Upper lobe of left lung (tissue), 6 donors: ENCODE measurements around the gene LRRC10B. TPM values are rescaled to one million over a fixed set of nuclear protein-coding genes. Genes with fewer than 3 reads are reported as not detected.

ENCODE experiments used
- ATAC-seq, 2 donors: fragments of 200-7000 bp; cut with Tn5 transposase; one replicate each; pipeline ENCODE4 v1.9.1; 2022; ENCODE audit warnings: mild to moderate bottlenecking in 2 of 2, moderate library complexity in 2 of 2; ENCODE audit not compliant: low FRiP score in 2 of 2
- DNase-seq, 2 donors: peaks; one replicate each; pipeline ENCODE4 v3.0.0-alpha.2; 2019 to 2020
- H3K27ac ChIP-seq, 4 donors: fragments of 200-600 bp; sonication (generic); one replicate each; pipeline ENCODE4 v1.5.1; 2016 to 2019
- H3K27me3 ChIP-seq, 4 donors: fragments of 200-600 bp; sonication (generic); one replicate each; pipeline ENCODE4 v1.5.1; 2017 to 2019
- H3K36me3 ChIP-seq, 4 donors: fragments of 200-600 bp; sonication (generic); one replicate each; pipeline ENCODE4 v1.5.1; 2016 to 2019
- H3K4me1 ChIP-seq, 4 donors: fragments of 200-600 bp; sonication (generic); one replicate each; pipeline ENCODE4 v1.5.1; 2018 to 2019
- H3K4me3 ChIP-seq, 4 donors: fragments of 200-600 bp; sonication (generic); one replicate each; pipeline ENCODE4 v1.5.1; 2017 to 2019; ENCODE audit warnings: mild to moderate bottlenecking in 2 of 4, moderate library complexity in 1 of 4
- H3K9me3 ChIP-seq, 4 donors: fragments of 200-600 bp; sonication (generic); one replicate each; pipeline ENCODE4 v1.5.1; 2018 to 2019
- EP300 ChIP-seq, 4 donors: sonication (generic); formaldehyde crosslinking; IDR thresholded peaks; one replicate each; pipeline ENCODE4 v1.5.1; 2017; ENCODE audit warnings: antibody characterized with exemption in 4 of 4, control low read depth in 2 of 4
- POLR2A ChIP-seq, 4 donors: fragments of 450-650 bp; IDR thresholded peaks; one replicate each; pipeline ENCODE4 v1.5.1; 2016 to 2017; ENCODE audit warnings: antibody characterized with exemption in 4 of 4, mild to moderate bottlenecking in 2 of 4
- POLR2AphosphoS5 ChIP-seq, 2 donors: sonication (generic); formaldehyde crosslinking; IDR thresholded peaks; one replicate each; pipeline ENCODE4 v1.5.1; 2017; ENCODE audit warnings: antibody characterized with exemption in 2 of 2
- WGBS, 2 donors: methylation state at CpG; one replicate each; pipeline ENCODE4 v1.1.5; 2017 to 2018; 5-methylcytosine and 5-hydroxymethylcytosine counted together
- total RNA-seq, 6 donors: library from RNA; depleted of rRNA in 4 of 6; stranded (reverse); fragments of >200 nt in 4 of 6; gene quantifications; one replicate each; pipeline versions ENCODE4 v1.1.0 to v1.2.1, GENCODE V29; 2016 to 2021
- TF ChIP-seq, protein P1 (sequence below), 6 experiments: fragments of 450-650 bp in 4 of 6; fragments of 200-600 bp in 2 of 6; sonication (generic) in 2 of 6; IDR thresholded peaks; one replicate each; pipeline ENCODE4 v1.5.1; 2016 to 2019; ENCODE audit warnings: antibody characterized with exemption in 6 of 6
- donor health status: DM: no; HTN: no; CAD: no; lungs with moderate emphysema.
- donor health status: DM: no; HTN: yes; CAD: no; lungs with severe emphysema.

The LRRC10B gene
- total RNA-seq, 6 donors from 2014 or later: 0.31 to 24.2 (median 8.5) TPM

DNA sequence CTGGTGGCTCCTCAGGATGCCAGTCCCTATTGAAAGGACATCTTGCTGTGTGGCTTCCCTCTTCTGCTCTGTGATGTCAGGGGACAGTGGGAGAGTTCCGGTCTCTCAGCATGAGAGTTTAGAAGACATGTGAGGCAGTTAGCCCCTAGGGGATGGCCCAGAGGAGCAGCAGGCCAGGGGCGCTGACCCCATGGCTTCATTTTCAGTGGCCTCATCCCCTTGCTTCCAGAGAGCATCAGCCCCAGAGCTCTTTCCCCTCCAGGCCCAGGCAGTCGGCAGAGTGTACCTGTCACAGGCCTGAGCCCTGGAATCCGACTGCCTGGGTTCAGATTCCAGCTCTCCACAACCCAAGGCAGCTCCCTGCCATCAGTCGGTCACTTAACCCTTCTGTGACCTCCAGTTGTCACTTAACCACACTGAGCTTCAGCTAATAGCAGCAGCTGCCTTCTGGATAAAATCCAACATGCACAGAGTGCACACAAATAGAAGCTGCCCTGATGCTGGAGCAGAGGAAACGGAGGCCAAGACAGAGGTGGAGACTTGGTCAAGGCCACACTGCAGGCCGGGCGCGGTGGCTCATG, 14.1 kb upstream of the LRRC10B start:
- WGBS, 2 donors: 58 to 83% methylated on average over 6 to 9 of the region's 9 CpGs
- no peak overlapping the region for H3K4me3 ChIP-seq
- no peak for DNase-seq
- H3K27ac ChIP-seq: no peak overlapping the region
- no peaks in the 10 kb centered on the region for H3K27me3 ChIP-seq
- H3K4me1 ChIP-seq: peaks cover 2 to 11% (median 5%) of the 10 kb centered on the region in 4 donors
- ATAC-seq: no peak
- TF ChIP-seq POLR2AphosphoS5 (IDR thresholded peaks at IDR 0.05): no peak
- TF ChIP-seq, protein P1, sequence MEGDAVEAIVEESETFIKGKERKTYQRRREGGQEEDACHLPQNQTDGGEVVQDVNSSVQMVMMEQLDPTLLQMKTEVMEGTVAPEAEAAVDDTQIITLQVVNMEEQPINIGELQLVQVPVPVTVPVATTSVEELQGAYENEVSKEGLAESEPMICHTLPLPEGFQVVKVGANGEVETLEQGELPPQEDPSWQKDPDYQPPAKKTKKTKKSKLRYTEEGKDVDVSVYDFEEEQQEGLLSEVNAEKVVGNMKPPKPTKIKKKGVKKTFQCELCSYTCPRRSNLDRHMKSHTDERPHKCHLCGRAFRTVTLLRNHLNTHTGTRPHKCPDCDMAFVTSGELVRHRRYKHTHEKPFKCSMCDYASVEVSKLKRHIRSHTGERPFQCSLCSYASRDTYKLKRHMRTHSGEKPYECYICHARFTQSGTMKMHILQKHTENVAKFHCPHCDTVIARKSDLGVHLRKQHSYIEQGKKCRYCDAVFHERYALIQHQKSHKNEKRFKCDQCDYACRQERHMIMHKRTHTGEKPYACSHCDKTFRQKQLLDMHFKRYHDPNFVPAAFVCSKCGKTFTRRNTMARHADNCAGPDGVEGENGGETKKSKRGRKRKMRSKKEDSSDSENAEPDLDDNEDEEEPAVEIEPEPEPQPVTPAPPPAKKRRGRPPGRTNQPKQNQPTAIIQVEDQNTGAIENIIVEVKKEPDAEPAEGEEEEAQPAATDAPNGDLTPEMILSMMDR (IDR thresholded peaks at IDR 0.05): no peak
- no peak for TF ChIP-seq EP300 (IDR thresholded peaks at IDR 0.05)
- TF ChIP-seq POLR2A (IDR thresholded peaks at IDR 0.05): no peak
- no peaks in the 10 kb centered on the region for H3K9me3 ChIP-seq
- no peaks in the 10 kb centered on the region for H3K36me3 ChIP-seq

DNA sequence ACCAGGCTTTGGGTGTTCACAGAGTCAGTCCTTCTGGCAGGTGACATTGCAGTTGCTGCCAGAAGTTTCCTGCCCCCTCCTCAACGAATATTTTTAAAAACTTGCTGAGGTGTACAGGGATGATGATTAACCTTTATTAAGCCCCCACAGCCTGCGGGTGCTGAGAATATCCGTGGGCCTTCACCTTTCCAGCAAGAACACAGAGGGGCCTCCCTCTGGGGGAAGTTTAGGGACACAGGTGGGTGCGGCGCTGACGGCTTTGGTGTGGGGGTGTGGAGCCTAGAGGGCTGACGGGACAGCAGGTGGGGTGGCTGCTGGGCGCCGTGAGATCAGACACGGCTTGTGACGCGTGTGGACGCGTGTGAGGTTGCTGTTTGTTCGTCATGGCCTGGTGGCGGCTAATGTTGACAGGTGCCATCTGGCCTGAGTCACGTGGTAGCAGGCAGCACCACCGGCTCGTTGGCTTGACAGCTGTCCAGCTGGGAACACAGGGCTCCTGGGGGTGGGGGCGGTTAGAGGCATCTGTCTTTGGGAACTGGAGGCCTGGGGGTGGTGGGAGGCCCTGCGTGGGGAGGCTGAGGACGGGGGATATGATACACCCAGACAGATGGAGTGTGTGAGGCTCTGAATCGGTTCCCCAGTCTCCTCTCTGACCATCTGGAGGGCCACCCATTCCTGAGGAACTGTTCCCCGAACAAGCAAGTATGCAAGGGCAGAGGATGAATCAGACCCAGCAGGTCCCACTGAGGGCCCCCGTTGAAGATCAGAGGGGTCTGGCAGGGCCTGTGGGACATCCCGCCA, 12.5 kb upstream of the LRRC10B start:
- WGBS, 2 donors: 76 to 79% methylated on average over 20 to 25 of the region's 26 CpGs

DNA sequence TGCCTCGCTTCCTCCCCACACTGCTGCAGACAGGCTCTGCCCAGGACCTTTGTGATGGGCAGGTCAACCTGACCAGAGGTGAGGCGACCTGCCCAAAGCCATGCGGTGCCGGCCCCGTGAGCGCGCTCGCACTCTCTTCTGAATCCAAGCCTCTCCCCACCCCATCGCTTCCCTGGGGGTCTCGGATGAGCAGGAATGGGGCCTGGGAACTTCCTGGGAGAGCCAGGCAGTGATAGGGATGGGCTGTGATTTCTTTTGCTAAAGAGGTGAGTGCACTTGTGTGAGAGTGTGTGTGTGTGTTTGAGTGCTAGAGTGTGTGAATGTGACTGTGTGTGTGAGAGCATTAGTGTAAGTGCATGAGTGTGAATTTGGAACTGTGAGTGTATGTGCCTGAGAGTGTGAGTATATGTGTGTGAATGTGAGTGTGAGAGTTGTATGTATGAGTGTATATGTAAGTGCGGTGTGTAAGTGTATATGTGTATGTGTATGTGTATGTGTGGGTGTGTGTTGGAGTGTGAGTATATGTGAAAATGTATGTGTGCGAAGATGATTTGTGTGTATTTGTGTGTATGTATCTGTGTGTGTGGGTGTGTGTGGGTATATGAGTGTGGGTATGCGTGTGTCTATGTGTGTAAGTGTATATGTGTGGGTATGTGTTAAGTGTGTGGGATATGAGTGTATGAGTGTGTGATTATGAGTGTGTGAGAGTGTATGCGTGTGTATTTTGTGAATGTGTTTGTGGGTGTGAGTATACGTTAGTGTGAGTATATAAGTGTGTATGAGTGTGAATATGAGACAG, 11.7 kb upstream of the LRRC10B start:
- 90 to 96% methylated on average over 14 to 15 of the region's 15 CpGs for WGBS, 2 donors
- DNase-seq: peak in 1 of 2 donors; percentile 58

More for the DNA sequence above, 12.5 kb upstream of the LRRC10B start:
- no peaks in the 10 kb centered on the region for H3K9me3 ChIP-seq
- H3K4me3 ChIP-seq: no peak overlapping the region
- H3K27me3 ChIP-seq: no peaks in the 10 kb centered on the region
- H3K36me3 ChIP-seq: no peaks in the 10 kb centered on the region
- H3K4me1 ChIP-seq: peaks cover 0 to 3% (median 0%) of the 10 kb centered on the region in 4 donors
- DNase-seq (peak in 1 of 2 donors; percentile 77), ATAC-seq (no peak)
- H3K27ac ChIP-seq: peak overlapping the region in 1 of 4 donors; percentile 7
- TF ChIP-seq POLR2AphosphoS5 (IDR thresholded peaks at IDR 0.05): peak in 1 of 2 donors; percentile 47
- no peak for TF ChIP-seq POLR2A (IDR thresholded peaks at IDR 0.05)

DNA sequence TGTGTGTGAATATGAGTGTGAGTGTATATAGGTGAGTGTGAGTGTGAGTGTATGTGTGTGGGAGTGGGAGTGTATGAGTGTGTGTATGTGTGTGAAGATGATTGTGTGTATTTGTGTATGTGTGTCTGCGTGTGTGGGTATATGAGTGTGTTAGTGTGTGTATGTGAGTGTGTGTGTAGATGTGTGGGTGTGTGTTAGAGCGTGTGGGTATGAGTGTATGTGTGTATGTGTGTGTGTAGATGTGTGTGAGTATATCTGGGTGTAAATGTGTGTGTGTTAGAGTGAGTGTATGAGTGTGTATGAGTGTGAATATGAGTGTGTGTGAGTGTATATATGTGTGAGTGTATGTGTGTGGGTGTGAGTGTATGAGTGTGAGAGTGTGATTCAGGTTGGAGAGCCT, 11.1 kb upstream of the LRRC10B start:
- no peak for ATAC-seq
- H3K9me3 ChIP-seq: no peaks in the 10 kb centered on the region
- H3K27me3 ChIP-seq: no peaks in the 10 kb centered on the region
- TF ChIP-seq EP300 (IDR thresholded peaks at IDR 0.05) (no peak), POLR2AphosphoS5 (IDR thresholded peaks at IDR 0.05) (no peak), POLR2A (IDR thresholded peaks at IDR 0.05) (no peak)
- TF ChIP-seq, protein P1 (IDR thresholded peaks at IDR 0.05): no peak
- H3K4me3 ChIP-seq: no peak overlapping the region
- H3K36me3 ChIP-seq: no peaks in the 10 kb centered on the region
- H3K27ac ChIP-seq: no peak overlapping the region
- DNase-seq: no peak
- 83 to 87% methylated on average over 2 of the region's 2 CpGs for WGBS, 2 donors
- peaks cover 0 to 3% (median 0%) of the 10 kb centered on the region in 4 donors for H3K4me1 ChIP-seq

More for the DNA sequence above, 11.7 kb upstream of the LRRC10B start:
- Histone ChIP-seq H3K27ac (no peak overlapping the region), H3K36me3 (no peaks in the 10 kb centered on the region), H3K4me1 (peaks cover 0 to 3% (median 0%) of the 10 kb centered on the region in 4 donors), H3K9me3 (no peaks in the 10 kb centered on the region), H3K27me3 (no peaks in the 10 kb centered on the region), H3K4me3 (no peak overlapping the region)
- ATAC-seq: no peak
- TF ChIP-seq, protein P1 (IDR thresholded peaks at IDR 0.05): no peak
- TF ChIP-seq EP300 (IDR thresholded peaks at IDR 0.05): no peak

DNA sequence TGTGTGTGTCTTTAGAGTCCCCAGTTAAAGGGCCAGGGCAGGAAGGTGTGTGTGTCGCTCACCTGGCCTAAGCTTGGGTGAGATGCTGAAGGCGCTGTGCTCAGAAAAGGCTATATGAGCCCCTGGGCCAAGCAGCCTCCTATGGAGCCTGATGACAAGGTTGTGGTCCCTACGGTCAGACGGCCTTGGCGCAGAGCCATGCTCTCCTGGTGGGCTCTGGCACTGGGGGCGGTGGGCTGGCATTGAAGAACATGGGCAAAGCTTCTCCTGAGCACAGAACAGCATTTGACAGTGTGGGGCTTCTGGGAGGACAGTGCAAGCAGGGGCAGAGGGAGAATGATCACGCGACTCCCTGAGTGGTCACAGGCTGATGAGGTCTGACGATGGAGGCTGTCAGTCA, 10.7 kb upstream of the LRRC10B start:
- Histone ChIP-seq H3K27ac (no peak overlapping the region), H3K27me3 (no peaks in the 10 kb centered on the region), H3K9me3 (no peaks in the 10 kb centered on the region), H3K4me1 (peaks cover 0 to 3% (median 0%) of the 10 kb centered on the region in 4 donors), H3K36me3 (no peaks in the 10 kb centered on the region), H3K4me3 (no peak overlapping the region)
- no peak for DNase-seq
- WGBS, 2 donors: 75 to 76% methylated on average over 9 of the region's 9 CpGs
- no peak for ATAC-seq
- TF ChIP-seq, protein P1 (IDR thresholded peaks at IDR 0.05): no peak
- TF ChIP-seq POLR2A (IDR thresholded peaks at IDR 0.05): no peak
- TF ChIP-seq EP300 (IDR thresholded peaks at IDR 0.05): no peak
- no peak for TF ChIP-seq POLR2AphosphoS5 (IDR thresholded peaks at IDR 0.05)
